ENCODE measurements around the gene NUP93. TPM values are rescaled to one million over a fixed set of nuclear protein-coding genes. Genes with fewer than 3 reads are reported as not detected.

Gene NUP93
- total and polyA plus RNA-seq, 2 experiments from 2014 or later: 139 to 187 TPM

- TF ChIP-seq, protein P1, sequence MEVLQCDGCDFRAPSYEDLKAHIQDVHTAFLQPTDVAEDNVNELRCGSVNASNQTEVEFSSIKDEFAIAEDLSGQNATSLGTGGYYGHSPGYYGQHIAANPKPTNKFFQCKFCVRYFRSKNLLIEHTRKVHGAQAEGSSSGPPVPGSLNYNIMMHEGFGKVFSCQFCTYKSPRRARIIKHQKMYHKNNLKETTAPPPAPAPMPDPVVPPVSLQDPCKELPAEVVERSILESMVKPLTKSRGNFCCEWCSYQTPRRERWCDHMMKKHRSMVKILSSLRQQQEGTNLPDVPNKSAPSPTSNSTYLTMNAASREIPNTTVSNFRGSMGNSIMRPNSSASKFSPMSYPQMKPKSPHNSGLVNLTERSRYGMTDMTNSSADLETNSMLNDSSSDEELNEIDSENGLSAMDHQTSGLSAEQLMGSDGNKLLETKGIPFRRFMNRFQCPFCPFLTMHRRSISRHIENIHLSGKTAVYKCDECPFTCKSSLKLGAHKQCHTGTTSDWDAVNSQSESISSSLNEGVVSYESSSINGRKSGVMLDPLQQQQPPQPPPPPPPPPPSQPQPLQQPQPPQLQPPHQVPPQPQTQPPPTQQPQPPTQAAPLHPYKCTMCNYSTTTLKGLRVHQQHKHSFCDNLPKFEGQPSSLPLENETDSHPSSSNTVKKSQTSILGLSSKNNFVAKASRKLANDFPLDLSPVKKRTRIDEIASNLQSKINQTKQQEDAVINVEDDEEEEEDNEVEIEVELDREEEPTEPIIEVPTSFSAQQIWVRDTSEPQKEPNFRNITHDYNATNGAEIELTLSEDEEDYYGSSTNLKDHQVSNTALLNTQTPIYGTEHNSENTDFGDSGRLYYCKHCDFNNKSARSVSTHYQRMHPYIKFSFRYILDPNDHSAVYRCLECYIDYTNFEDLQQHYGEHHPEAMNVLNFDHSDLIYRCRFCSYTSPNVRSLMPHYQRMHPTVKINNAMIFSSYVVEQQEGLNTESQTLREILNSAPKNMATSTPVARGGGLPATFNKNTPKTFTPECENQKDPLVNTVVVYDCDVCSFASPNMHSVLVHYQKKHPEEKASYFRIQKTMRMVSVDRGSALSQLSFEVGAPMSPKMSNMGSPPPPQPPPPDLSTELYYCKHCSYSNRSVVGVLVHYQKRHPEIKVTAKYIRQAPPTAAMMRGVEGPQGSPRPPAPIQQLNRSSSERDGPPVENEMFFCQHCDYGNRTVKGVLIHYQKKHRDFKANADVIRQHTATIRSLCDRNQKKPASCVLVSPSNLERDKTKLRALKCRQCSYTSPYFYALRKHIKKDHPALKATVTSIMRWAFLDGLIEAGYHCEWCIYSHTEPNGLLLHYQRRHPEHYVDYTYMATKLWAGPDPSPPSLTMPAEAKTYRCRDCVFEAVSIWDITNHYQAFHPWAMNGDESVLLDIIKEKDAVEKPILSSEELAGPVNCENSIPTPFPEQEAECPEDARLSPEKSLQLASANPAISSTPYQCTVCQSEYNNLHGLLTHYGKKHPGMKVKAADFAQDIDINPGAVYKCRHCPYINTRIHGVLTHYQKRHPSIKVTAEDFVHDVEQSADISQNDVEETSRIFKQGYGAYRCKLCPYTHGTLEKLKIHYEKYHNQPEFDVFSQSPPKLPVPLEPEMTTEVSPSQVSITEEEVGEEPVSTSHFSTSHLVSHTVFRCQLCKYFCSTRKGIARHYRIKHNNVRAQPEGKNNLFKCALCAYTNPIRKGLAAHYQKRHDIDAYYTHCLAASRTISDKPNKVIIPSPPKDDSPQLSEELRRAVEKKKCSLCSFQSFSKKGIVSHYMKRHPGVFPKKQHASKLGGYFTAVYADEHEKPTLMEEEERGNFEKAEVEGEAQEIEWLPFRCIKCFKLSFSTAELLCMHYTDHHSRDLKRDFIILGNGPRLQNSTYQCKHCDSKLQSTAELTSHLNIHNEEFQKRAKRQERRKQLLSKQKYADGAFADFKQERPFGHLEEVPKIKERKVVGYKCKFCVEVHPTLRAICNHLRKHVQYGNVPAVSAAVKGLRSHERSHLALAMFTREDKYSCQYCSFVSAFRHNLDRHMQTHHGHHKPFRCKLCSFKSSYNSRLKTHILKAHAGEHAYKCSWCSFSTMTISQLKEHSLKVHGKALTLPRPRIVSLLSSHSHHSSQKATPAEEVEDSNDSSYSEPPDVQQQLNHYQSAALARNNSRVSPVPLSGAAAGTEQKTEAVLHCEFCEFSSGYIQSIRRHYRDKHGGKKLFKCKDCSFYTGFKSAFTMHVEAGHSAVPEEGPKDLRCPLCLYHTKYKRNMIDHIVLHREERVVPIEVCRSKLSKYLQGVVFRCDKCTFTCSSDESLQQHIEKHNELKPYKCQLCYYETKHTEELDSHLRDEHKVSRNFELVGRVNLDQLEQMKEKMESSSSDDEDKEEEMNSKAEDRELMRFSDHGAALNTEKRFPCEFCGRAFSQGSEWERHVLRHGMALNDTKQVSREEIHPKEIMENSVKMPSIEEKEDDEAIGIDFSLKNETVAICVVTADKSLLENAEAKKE (CRISPR knock-in tag; IDR thresholded peaks at IDR 0.05): no peak
- TF ChIP-seq NANOG (IDR thresholded peaks at IDR 0.05; ENCODE audit: borderline replicate concordance): no peak
These were observed 84.9 kb downstream of the NUP93 start (continued) for GRCh38 chr16:56814537-56815432.

- Histone ChIP-seq H3K27ac (ENCODE audit: low read depth) (no peak overlapping the region), H3F3A (replicated peaks; ENCODE audit: low read depth) (no peaks in the 10 kb centered on the region)
- no peak for ATAC-seq
These were observed 85.8 kb downstream of the NUP93 start for GRCh38 chr16:56815721-56816120.

More at GRCh38 chr16:56815721-56816120, 85.8 kb downstream of the NUP93 start:
- Histone ChIP-seq H3K79me2 (replicated peaks; ENCODE audit: insufficient read depth) (0 out of 2 replicates have a peak, but pooled peaks cover 16% of the 10 kb centered on the region), H4K20me1 (replicated peaks; ENCODE audit: insufficient read depth) (no peaks in the 10 kb centered on the region; the same call in 1 of the 2 replicates), H3K4me1 (ENCODE audit: insufficient read depth) (no peaks in the 10 kb centered on the region), H3K27me3 (ENCODE audit: insufficient read depth) (no peaks in the 10 kb centered on the region), H3K36me3 (ENCODE audit: insufficient read depth) (0 out of 2 replicates have a peak, but pooled peaks cover 4% of the 10 kb centered on the region), H3K4me3 (no peak overlapping the region), H2AFZ (no peak overlapping the region), H3K4me2 (no peak overlapping the region), H3K9me2 (ENCODE audit: insufficient read depth) (no peaks in the 10 kb centered on the region)
- TF ChIP-seq, protein P1 (CRISPR knock-in tag; IDR thresholded peaks at IDR 0.05): no peak
- no peak for TF ChIP-seq EZH2 (IDR thresholded peaks at IDR 0.05; ENCODE audit: low read depth, unreplicated experiment)
- H3K9me3 Mint-ChIP-seq: no peaks in the 10 kb centered on the region
- no peak for DNase-seq (ENCODE audit: low spot score)
- H3K4me3 Mint-ChIP-seq: no peak overlapping the region
- H3K27me3 Mint-ChIP-seq (ENCODE audit: insufficient read depth, low read depth, poor library complexity): peaks cover 2% of the 10 kb centered on the region
- H3K4me1 Mint-ChIP-seq: no peaks in the 10 kb centered on the region
- H3K36me3 Mint-ChIP-seq (ENCODE audit: low read depth): peaks cover 4% of the 10 kb centered on the region; the same call in 2 of the 3 replicates
- no peak overlapping the region for H3K27ac Mint-ChIP-seq

Measured in GM23338 (cell line).